Aorta (tissue), 5 donors: Measurements from ENCODE around the gene NFIA. TPM values are rescaled to one million over a fixed set of nuclear protein-coding genes. Genes with fewer than 3 reads are reported as not detected.

Experiments used
- ATAC-seq: fragments of 200-7000 bp; cut with Tn5 transposase; one replicate; pipeline ENCODE4 v1.9.1; 2022; ENCODE audit warnings: moderate library complexity; ENCODE audit not compliant: low FRiP score
- DNase-seq, 2 donors: peaks; one replicate each; pipeline ENCODE4 v3.0.0-alpha.2; 2020
- H3K27ac ChIP-seq, 2 donors: one replicate each; pipeline ENCODE4 v1.5.1; 2013; ENCODE audit warnings: low read length in 2 of 2, mild to moderate bottlenecking in 2 of 2, moderate library complexity in 2 of 2, control low read depth in 1 of 2, inconsistent platforms in 1 of 2, low read depth in 1 of 2
- H3K27me3 ChIP-seq, 2 donors: one replicate each; pipeline ENCODE4 v1.6.1; 2013; ENCODE audit warnings: control low read depth in 1 of 2, low read length in 1 of 2, mild to moderate bottlenecking in 1 of 2, moderate library complexity in 1 of 2; ENCODE audit not compliant: insufficient read depth in 2 of 2, control insufficient read depth in 1 of 2
- H3K36me3 ChIP-seq, 2 donors: one replicate each; pipeline ENCODE4 v1.6.1; 2013; ENCODE audit warnings: control low read depth in 1 of 2, low read length in 1 of 2, mild to moderate bottlenecking in 1 of 2; ENCODE audit not compliant: insufficient read depth in 2 of 2, control insufficient read depth in 1 of 2
- H3K4me1 ChIP-seq, 2 donors: one replicate each; pipeline ENCODE4 v1.6.1; 2013; ENCODE audit warnings: low read length in 2 of 2, control low read depth in 1 of 2, mild to moderate bottlenecking in 1 of 2, moderate library complexity in 1 of 2; ENCODE audit not compliant: insufficient read depth in 2 of 2, control insufficient read depth in 1 of 2
- H3K4me3 ChIP-seq, 2 donors: one replicate each; pipeline ENCODE4 v1.5.1; 2013; ENCODE audit warnings: low read length in 2 of 2, control low read depth in 1 of 2, mild to moderate bottlenecking in 1 of 2
- H3K9me3 ChIP-seq: one replicate; pipeline ENCODE4 v1.6.1; 2013; ENCODE audit warnings: mild to moderate bottlenecking, low read length; ENCODE audit not compliant: control insufficient read depth
- WGBS, 2 donors: extraction: QIAGEN DNeasy Blood & Tissue Kit; methylation state at CpG; one replicate each; pipeline ENCODE4 v1.1.7; 2013; 5-methylcytosine and 5-hydroxymethylcytosine counted together
- intact Hi-C, 2 donors: fragments of 100-400 bp; cut with DNase I; formaldehyde crosslinking; loops; one replicate each; pipeline versions ENCODE4 v1.14.2 to v1.15.0; 2022
- polyA plus RNA-seq, 2 donors: library from polyadenylated mRNA; stranded (reverse); fragments of 200-250 nt; gene quantifications; one replicate each; pipeline ENCODE4 v1.2.3, GENCODE V29; 2013
- total RNA-seq, 2 donors: library from RNA; stranded (reverse); fragmentation: NEBNext Ultra II Directional; extraction: Animal tissue kit (Norgen Biotek cat#: 25700); gene quantifications; one replicate each; pipeline ENCODE4 v1.2.1, GENCODE V29; 2021
- donor health status: healthy with polysubstance abuse.
- donor health status: Bipolar disorder and iron deficiency.
- donor health status: DM: no; HTN: no; CAD: no.
- donor health status: DM: no; HTN: no; CAD: no.
- donor health status: DM: yes; HTN: yes; CAD: no.

Gene NFIA
- total and polyA plus RNA-seq, 4 donors = 15.3 to 221 (median 82.4) TPM

GRCh38 chr1:61297887-61298286 is 215.5 kb downstream of the NFIA start:
- no peak for DNase-seq
- intact Hi-C loops = no loop called here
- no peak for ATAC-seq
- WGBS, 2 donors = 80 to 84% methylated on average over 7 of the region's 7 CpGs
- Histone ChIP-seq H3K9me3 (no peaks in the 10 kb centered on the region), H3K4me3 (no peak overlapping the region), H3K27ac (no peak overlapping the region), H3K27me3 (no peaks in the 10 kb centered on the region), H3K36me3 (no peaks in the 10 kb centered on the region), H3K4me1 (peaks cover 0 to 20% of the 10 kb centered on the region in 2 donors)

GRCh38 chr1:61299463-61299862 is 217.1 kb downstream of the NFIA start:
- Histone ChIP-seq H3K27me3 (no peaks in the 10 kb centered on the region), H3K36me3 (no peaks in the 10 kb centered on the region), H3K27ac (peak overlapping the region in 1 of 2 donors; percentile 82), H3K4me1 (peaks cover 0 to 13% of the 10 kb centered on the region in 2 donors), H3K4me3 (no peak overlapping the region), H3K9me3 (no peaks in the 10 kb centered on the region)
- intact Hi-C loops = no loop called here
- DNase-seq (no peak), ATAC-seq (no peak)
- 1 to 2% methylated on average over 2 of the region's 2 CpGs for WGBS, 2 donors

- no peak overlapping the region for H3K4me3 ChIP-seq
- ATAC-seq = no peak
- H3K36me3 ChIP-seq = no peaks in the 10 kb centered on the region
- no peaks in the 10 kb centered on the region for H3K9me3 ChIP-seq
- 51 to 61% methylated on average over 3 of the region's 3 CpGs for WGBS, 2 donors
- no peak overlapping the region for H3K27ac ChIP-seq
- H3K4me1 ChIP-seq = peaks cover 4 to 8% of the 10 kb centered on the region in 2 donors
- no peak for DNase-seq
- no peaks in the 10 kb centered on the region for H3K27me3 ChIP-seq
- intact Hi-C loops = no loop called here
Measured at GRCh38 chr1:61300899-61301298, 218.5 kb downstream of the NFIA start.

DNA sequence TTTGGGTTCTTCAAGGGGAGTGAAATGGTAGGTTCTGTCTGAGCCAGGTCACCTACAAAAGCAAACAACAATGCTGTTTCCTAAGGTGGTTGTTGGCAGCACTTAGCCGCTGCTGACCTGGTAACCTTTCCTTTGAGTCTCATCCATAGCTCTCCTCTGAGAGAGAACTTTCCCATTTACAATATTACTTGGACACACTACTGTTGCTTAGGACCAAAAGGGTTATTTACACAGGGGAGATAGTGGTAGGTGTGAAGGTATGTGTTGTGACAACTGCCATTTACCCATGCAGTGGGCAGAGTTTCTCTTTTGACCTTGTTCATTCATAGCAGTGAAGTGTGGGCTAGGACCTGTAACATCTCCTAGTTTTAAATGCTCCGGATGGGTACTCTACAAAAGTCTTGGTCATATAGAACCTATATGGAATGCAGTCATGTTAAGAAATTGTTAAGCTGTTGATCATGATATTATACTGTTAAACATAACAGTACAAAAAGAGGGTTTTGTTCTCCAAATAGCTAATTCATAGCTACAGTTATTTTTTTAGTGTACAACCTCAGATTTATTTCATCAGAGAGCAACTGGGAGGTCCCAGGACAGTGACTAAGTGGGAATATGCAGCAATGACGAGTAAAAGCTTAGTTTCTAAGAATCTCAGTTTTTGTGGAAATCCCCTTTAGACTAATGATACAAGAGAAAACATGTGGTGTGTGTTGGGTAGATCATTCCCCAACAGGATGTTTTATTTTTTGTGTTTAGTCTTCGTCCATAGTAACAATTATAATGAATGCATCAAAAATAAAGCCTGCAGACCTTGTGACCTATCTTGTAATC is 219.7 kb downstream of the NFIA start:
- no peaks in the 10 kb centered on the region for H3K27me3 ChIP-seq
- H3K36me3 ChIP-seq = no peaks in the 10 kb centered on the region
- WGBS, 2 donors = 58 to 60% methylated on average over 4 of the region's 4 CpGs
- no peak overlapping the region for H3K4me3 ChIP-seq
- ATAC-seq (peak; percentile 62), DNase-seq (no peak)
- no peaks in the 10 kb centered on the region for H3K9me3 ChIP-seq
- peak overlapping the region in 1 of 2 donors; percentile 33 for H3K27ac ChIP-seq
- intact Hi-C loops = no loop called here
- H3K4me1 ChIP-seq = peaks cover 4 to 8% of the 10 kb centered on the region in 2 donors

- 91 to 94% methylated on average over 3 of the region's 3 CpGs for WGBS, 2 donors
- Histone ChIP-seq H3K27me3 (no peaks in the 10 kb centered on the region), H3K36me3 (peaks cover 0 to 2% of the 10 kb centered on the region in 2 donors), H3K4me1 (peaks cover 0 to 4% of the 10 kb centered on the region in 2 donors), H3K4me3 (no peak overlapping the region), H3K9me3 (no peaks in the 10 kb centered on the region), H3K27ac (no peak overlapping the region)
- DNase-seq = no peak
- intact Hi-C loops = no loop called here
- no peak for ATAC-seq
Measured at GRCh38 chr1:61307422-61308142, 225.2 kb downstream of the NFIA start.

DNA sequence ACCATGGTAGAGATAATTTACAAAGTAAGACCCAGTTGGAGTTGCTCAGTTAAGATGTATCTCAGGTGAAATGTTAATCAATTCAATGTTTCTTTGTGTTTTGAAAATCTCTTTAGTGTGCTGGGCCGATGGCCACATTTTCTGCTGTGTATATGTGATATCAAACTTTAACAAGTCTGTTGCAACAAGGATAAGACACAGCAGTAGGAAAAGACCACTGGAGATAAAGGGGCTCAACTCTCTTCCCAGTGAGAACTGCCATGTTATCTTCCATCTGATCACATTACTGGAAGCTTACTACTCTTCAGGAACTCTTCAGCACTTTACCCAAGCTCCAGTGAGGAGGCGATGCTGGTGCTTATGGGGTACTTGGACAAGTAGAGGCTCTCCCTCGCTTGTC is 227.7 kb downstream of the NFIA start:
- H3K9me3 ChIP-seq = no peaks in the 10 kb centered on the region
- WGBS, 2 donors = 88 to 93% methylated on average over 3 of the region's 3 CpGs
- peaks cover 0 to 2% of the 10 kb centered on the region in 2 donors for H3K36me3 ChIP-seq
- ATAC-seq (no peak), DNase-seq (no peak)
- H3K27me3 ChIP-seq = no peaks in the 10 kb centered on the region
- H3K4me1 ChIP-seq = peaks cover 0 to 2% of the 10 kb centered on the region in 2 donors
- no peak overlapping the region for H3K27ac ChIP-seq
- no peak overlapping the region for H3K4me3 ChIP-seq
- intact Hi-C loops = no loop called here

GRCh38 chr1:61310538-61310937 is 228.2 kb downstream of the NFIA start:
- ATAC-seq (no peak), DNase-seq (no peak)
- WGBS, 2 donors = 83 to 84% methylated on average over 4 of the region's 4 CpGs

GRCh38 chr1:61313906-61314422 is 231.6 kb downstream of the NFIA start:
- H3K27me3 ChIP-seq = no peaks in the 10 kb centered on the region
- H3K27ac ChIP-seq = no peak overlapping the region
- ATAC-seq (no peak), DNase-seq (no peak)
- H3K4me3 ChIP-seq = no peak overlapping the region
- H3K4me1 ChIP-seq = peaks cover 0 to 8% of the 10 kb centered on the region in 2 donors
- peaks cover 0 to 2% of the 10 kb centered on the region in 2 donors for H3K36me3 ChIP-seq
- no peaks in the 10 kb centered on the region for H3K9me3 ChIP-seq
- WGBS, 2 donors = 12 to 14% methylated on average over 2 of the region's 2 CpGs
- intact Hi-C loops = no loop called here

More at GRCh38 chr1:61310538-61310937, 228.2 kb downstream of the NFIA start:
- peaks cover 0 to 2% of the 10 kb centered on the region in 2 donors for H3K36me3 ChIP-seq
- no peaks in the 10 kb centered on the region for H3K9me3 ChIP-seq
- no peaks in the 10 kb centered on the region for H3K27me3 ChIP-seq
- intact Hi-C loops = no loop called here
- H3K4me1 ChIP-seq = peaks cover 0 to under 1% of the 10 kb centered on the region in 2 donors
- no peak overlapping the region for H3K4me3 ChIP-seq
- H3K27ac ChIP-seq = no peak overlapping the region
